Endothelial cell of umbilical vein (primary cell): ENCODE data around the gene CLCC1. TPM values are rescaled to one million over a fixed set of nuclear protein-coding genes. Genes with fewer than 3 reads are reported as not detected.

ENCODE experiments used
- BruUV-seq: library from RNA; stranded (reverse); fragments of 400-500 nt; replicated peaks from 2 replicates; lab custom pipeline; 2021; lab: Mats Ljungman, UMichigan
- CTCF ChIA-PET: fragments of 300-600, 350-600 bp; sonication (Branson Sonifier 250); formaldehyde crosslinking; loops from one replicate; lab custom pipeline; 2021; ENCODE audit warnings: antibody characterized with exemption, inconsistent platforms; lab: Charles Lee
- POLR2A ChIA-PET: fragments of 300-600, 350-600 bp; sonication (Branson Sonifier 250); formaldehyde crosslinking; loops from one replicate; lab custom pipeline; 2021; ENCODE audit warnings: antibody characterized with exemption, inconsistent platforms; lab: Charles Lee
- DNase-seq: peaks from one replicate; pipeline ENCODE4 v3.0.0-alpha.2; 2011; ENCODE audit warnings: low read depth, low spot score
- FAIRE-seq: peaks from 2 replicates; lab custom pipeline; 2011; peaks lifted over from hg19 to GRCh38; lab: Jason Lieb, UNC
- H2AFZ ChIP-seq: 2 replicates; pipeline ENCODE4 v1.6.0; 2012; ENCODE audit warnings: low read depth, low read length, control low read depth, inconsistent platforms
- H3K27ac ChIP-seq: 2 replicates; pipeline ENCODE4 v1.5.1; 2011; ENCODE audit warnings: low read depth, mild to moderate bottlenecking, control low read depth, low read length, moderate library complexity; ENCODE audit not compliant: insufficient read depth
- H3K27me3 ChIP-seq, 2 experiments: 2 replicates each; pipeline versions ENCODE4 v1.6.0 to v1.6.1; 2011; ENCODE audit warnings: low read length in 2 of 2, mixed read lengths in 1 of 2; ENCODE audit not compliant: control insufficient read depth in 2 of 2, insufficient read depth in 2 of 2
- H3K36me3 ChIP-seq, 2 experiments: 2 replicates in 1 of 2; 3 replicates in 1 of 2; pipeline ENCODE4 v1.5.1; 2011; ENCODE audit warnings: low read length in 2 of 2, mild to moderate bottlenecking in 1 of 2, moderate library complexity in 1 of 2; ENCODE audit not compliant: control insufficient read depth in 2 of 2, insufficient read depth in 2 of 2; ENCODE audit errors: extremely low read depth in 1 of 2
- H3K4me1 ChIP-seq: 3 replicates; pipeline ENCODE4 v1.5.1; 2011; ENCODE audit warnings: mild to moderate bottlenecking, low read length; ENCODE audit not compliant: control insufficient read depth, insufficient read depth; ENCODE audit errors: extremely low read depth
- H3K4me2 ChIP-seq: 2 replicates; pipeline ENCODE4 v1.6.1; 2011; ENCODE audit warnings: low read length, control low read depth, mixed read lengths; ENCODE audit not compliant: insufficient read depth
- H3K4me3 ChIP-seq, 3 experiments: fragments of 200-600 bp in 1 of 3; sonication (generic), shearing (Covaris generic) in 1 of 3; replicated peaks in 1 of 3; 2 replicates each; pipeline ENCODE4 v1.5.1; 2011 to 2016; ENCODE audit warnings: control low read depth in 3 of 3, low read length in 3 of 3, mild to moderate bottlenecking in 2 of 3, inconsistent platforms in 1 of 3, low read depth in 1 of 3, moderate library complexity in 1 of 3; ENCODE audit not compliant: insufficient read depth in 1 of 3
- H3K79me2 ChIP-seq: 2 replicates; pipeline ENCODE4 v1.6.0; 2012; ENCODE audit warnings: low read length, inconsistent platforms; ENCODE audit not compliant: control insufficient read depth, insufficient read depth
- H3K9ac ChIP-seq: replicated peaks from 2 replicates; pipeline ENCODE3; 2011; ENCODE audit warnings: low read length, control low read depth; ENCODE audit not compliant: insufficient read depth; ENCODE audit errors: extremely low read depth
- H3K9me1 ChIP-seq: replicated peaks from 3 replicates; pipeline ENCODE4 v1.6.0; 2011; ENCODE audit warnings: mild to moderate bottlenecking, low read length; ENCODE audit not compliant: control insufficient read depth, insufficient read depth; ENCODE audit errors: extremely low read depth
- H3K9me3 ChIP-seq: replicated peaks from 2 replicates; pipeline ENCODE4 v1.5.1; 2012; ENCODE audit warnings: low read length, inconsistent platforms; ENCODE audit not compliant: control insufficient read depth, insufficient read depth
- H4K20me1 ChIP-seq: replicated peaks from 2 replicates; pipeline ENCODE3; 2011; ENCODE audit warnings: mild to moderate bottlenecking, low read length; ENCODE audit not compliant: control insufficient read depth, insufficient read depth; ENCODE audit errors: extremely low read depth
- EZH2 ChIP-seq: IDR thresholded peaks from 2 replicates; pipeline ENCODE4 v1.6.1; 2012; ENCODE audit warnings: borderline replicate concordance, low read depth, mild to moderate bottlenecking, moderate library complexity, low read length, inconsistent platforms; ENCODE audit not compliant: severe bottlenecking
- FOS ChIP-seq: IDR thresholded peaks from 2 replicates; pipeline ENCODE4 v1.6.1; 2011; ENCODE audit warnings: mild to moderate bottlenecking, low read length, moderate library complexity, borderline replicate concordance; ENCODE audit not compliant: insufficient read depth
- GATA2 ChIP-seq: IDR thresholded peaks from 2 replicates; pipeline ENCODE4 v1.7.0; 2011; ENCODE audit warnings: low read depth, mild to moderate bottlenecking, moderate library complexity, mixed read lengths, low read length; ENCODE audit not compliant: insufficient read length, insufficient read depth
- JUN ChIP-seq: IDR thresholded peaks from 2 replicates; pipeline ENCODE4 v1.6.1; 2011; ENCODE audit warnings: borderline replicate concordance, low read depth; ENCODE audit not compliant: insufficient read length, insufficient read depth
- MYC ChIP-seq: IDR thresholded peaks from one replicate; pipeline ENCODE4 v1.6.1; 2011; ENCODE audit warnings: mild to moderate bottlenecking, low read depth, low read length
- POLR2A ChIP-seq: IDR thresholded peaks from 2 replicates; pipeline ENCODE4 v1.6.1; 2012; ENCODE audit warnings: low read depth, mild to moderate bottlenecking, control low read depth, low read length
- POLR2AphosphoS5 ChIP-seq: IDR thresholded peaks from 2 replicates; pipeline ENCODE4 v1.6.1; 2012; ENCODE audit warnings: low read depth, mild to moderate bottlenecking, control low read depth, low read length, moderate library complexity; ENCODE audit not compliant: insufficient read depth
- dilution Hi-C: fragments of 300-500 bp; cut with MboI; formaldehyde crosslinking; loops from one replicate; pipeline ENCODE4 v1.15.0; 2019; ENCODE audit warnings: low sequenced_read_pairs; ENCODE audit not compliant: extremely low pct_ligation_motif_present
- intact Hi-C: fragments of 100-400 bp; cut with micrococcal nuclease; formaldehyde crosslinking; loops from one replicate; pipeline ENCODE4 v1.10.0; 2022
- polyA plus RNA-seq, 4 experiments: library from polyadenylated mRNA; depleted of rRNA in 3 of 4; stranded (reverse) in 3 of 4; unstranded in 1 of 4; fragments of >200 nt; gene quantifications; 2 replicates each; pipeline versions ENCODE4 v1.2.1 to v1.2.3, GENCODE V29; 2011 to 2012; ENCODE audit warnings: missing spikeins in 1 of 4
- total RNA-seq: library from RNA; stranded (reverse); gene quantifications from 2 replicates; pipeline ENCODE4 v1.2.3, GENCODE V29; 2021
- TF ChIP-seq, protein P1 (sequence below), 2 donors: IDR thresholded peaks; 1 replicate in 1 of 2; 2 replicates in 1 of 2; pipeline ENCODE4 v1.5.1; 2011; ENCODE audit warnings: low read length in 2 of 2, mild to moderate bottlenecking in 2 of 2, moderate library complexity in 2 of 2, control low read depth in 1 of 2, inconsistent platforms in 1 of 2, low read depth in 1 of 2; ENCODE audit not compliant: insufficient read depth in 1 of 2; ENCODE audit errors: extremely low read depth in 1 of 2
- TF ChIP-seq, protein P2 (sequence below): IDR thresholded peaks from 2 replicates; pipeline ENCODE4 v1.6.1; 2011; ENCODE audit not compliant: insufficient read depth, insufficient read length

The CLCC1 gene
- total and polyA plus RNA-seq, 2 donors (not counting 3 experiments of a cell fraction or from before 2014, with no cell fraction given) = 15.7 to 28.8 TPM

DNA sequence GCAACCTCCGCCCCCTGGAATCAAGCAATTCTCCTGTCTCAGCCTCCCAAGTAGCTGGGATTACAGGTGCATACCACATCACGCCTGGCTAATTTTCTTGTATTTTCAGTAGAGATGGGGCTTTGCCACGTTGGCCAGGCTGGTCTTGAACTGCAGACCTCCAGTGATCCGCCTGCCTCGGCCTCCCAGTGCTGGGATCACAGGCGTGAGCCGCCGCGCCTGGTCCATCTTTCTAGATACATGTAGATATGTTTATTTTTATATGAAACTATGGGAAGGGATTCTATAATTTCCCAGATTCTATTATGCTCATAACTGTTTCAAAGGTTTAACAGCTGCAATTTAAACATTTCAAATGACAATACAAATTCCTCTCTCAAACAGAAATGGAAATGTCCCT is 27.1 kb downstream of the CLCC1 start:
- Histone ChIP-seq H3K9ac (no peak overlapping the region), H4K20me1 (no peaks in the 10 kb centered on the region), H3K27ac (no peak overlapping the region), H3K27me3 (no peaks in the 10 kb centered on the region), H3K79me2 (no peaks in the 10 kb centered on the region), H3K4me3 (no peak overlapping the region), H3K4me2 (no peak overlapping the region), H2AFZ (no peak overlapping the region), H3K9me3 (no peaks in the 10 kb centered on the region), H3K4me1 (no peaks in the 10 kb centered on the region), H3K36me3 (peaks cover 14 to 25% of the 10 kb centered on the region in 2 experiments), H3K9me1 (no peaks in the 10 kb centered on the region)
- TF ChIP-seq POLR2AphosphoS5 = no peak
- TF ChIP-seq POLR2A = no peak
- no peak for TF ChIP-seq GATA2
- TF ChIP-seq, protein P1, sequence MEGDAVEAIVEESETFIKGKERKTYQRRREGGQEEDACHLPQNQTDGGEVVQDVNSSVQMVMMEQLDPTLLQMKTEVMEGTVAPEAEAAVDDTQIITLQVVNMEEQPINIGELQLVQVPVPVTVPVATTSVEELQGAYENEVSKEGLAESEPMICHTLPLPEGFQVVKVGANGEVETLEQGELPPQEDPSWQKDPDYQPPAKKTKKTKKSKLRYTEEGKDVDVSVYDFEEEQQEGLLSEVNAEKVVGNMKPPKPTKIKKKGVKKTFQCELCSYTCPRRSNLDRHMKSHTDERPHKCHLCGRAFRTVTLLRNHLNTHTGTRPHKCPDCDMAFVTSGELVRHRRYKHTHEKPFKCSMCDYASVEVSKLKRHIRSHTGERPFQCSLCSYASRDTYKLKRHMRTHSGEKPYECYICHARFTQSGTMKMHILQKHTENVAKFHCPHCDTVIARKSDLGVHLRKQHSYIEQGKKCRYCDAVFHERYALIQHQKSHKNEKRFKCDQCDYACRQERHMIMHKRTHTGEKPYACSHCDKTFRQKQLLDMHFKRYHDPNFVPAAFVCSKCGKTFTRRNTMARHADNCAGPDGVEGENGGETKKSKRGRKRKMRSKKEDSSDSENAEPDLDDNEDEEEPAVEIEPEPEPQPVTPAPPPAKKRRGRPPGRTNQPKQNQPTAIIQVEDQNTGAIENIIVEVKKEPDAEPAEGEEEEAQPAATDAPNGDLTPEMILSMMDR (IDR thresholded peaks at IDR 0.05; ENCODE audit: extremely low read depth in 1 of 2, insufficient read depth in 1 of 2, low read depth in 1 of 2, low read length in 2 of 2) = no peak
- TF ChIP-seq FOS = no peak
- no peak for TF ChIP-seq EZH2
- TF ChIP-seq JUN = no peak
- no peak for TF ChIP-seq MYC
- TF ChIP-seq, protein P2, sequence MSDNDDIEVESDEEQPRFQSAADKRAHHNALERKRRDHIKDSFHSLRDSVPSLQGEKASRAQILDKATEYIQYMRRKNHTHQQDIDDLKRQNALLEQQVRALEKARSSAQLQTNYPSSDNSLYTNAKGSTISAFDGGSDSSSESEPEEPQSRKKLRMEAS = no peak
- dilution Hi-C loops (no loop called here), intact Hi-C loops (no loop called here)
- FAIRE-seq (no peak), DNase-seq (no peak)
- CTCF ChIA-PET = interaction anchor here (0.7 kb wide), 1 partner anchor 47 kb away, joined by 3 read pairs; no protein-coding TSS in a partner anchor
- no TSS peak for BruUV-seq
- POLR2A ChIA-PET = no interaction called here
